Sigmoid colon (tissue), 7 donors: ENCODE results near the gene STARD9. TPM values are rescaled to one million over a fixed set of nuclear protein-coding genes. Genes with fewer than 3 reads are reported as not detected.

Source experiments
- DNase-seq: peaks from one replicate; pipeline ENCODE4 v3.0.0-alpha.2; 2019
- H3K27ac ChIP-seq, 4 donors: fragments of 200-600 bp; sonication (generic); one replicate each; pipeline ENCODE4 v1.5.1; 2016 to 2019; ENCODE audit warnings: mild to moderate bottlenecking in 1 of 4
- H3K27me3 ChIP-seq, 3 donors: fragments of 200-600 bp; sonication (generic); one replicate each; pipeline ENCODE4 v1.5.1; 2019; ENCODE audit warnings: mild to moderate bottlenecking in 1 of 3
- H3K36me3 ChIP-seq, 4 donors: fragments of 200-600 bp; sonication (generic); one replicate each; pipeline ENCODE4 v1.5.1; 2016 to 2019
- H3K4me1 ChIP-seq, 4 donors: fragments of 200-600 bp; sonication (generic); one replicate each; pipeline ENCODE4 v1.5.1; 2017 to 2019
- H3K4me3 ChIP-seq, 4 donors: fragments of 200-600 bp; sonication (generic); one replicate each; pipeline ENCODE4 v1.5.1; 2017 to 2019; ENCODE audit warnings: mild to moderate bottlenecking in 2 of 4, moderate library complexity in 1 of 4
- H3K9me3 ChIP-seq, 4 donors: fragments of 200-600 bp in 3 of 4; sonication (generic) in 3 of 4; one replicate each; pipeline versions ENCODE4 v1.5.1 to v1.6.1; 2013 to 2019
- EP300 ChIP-seq, 4 donors: sonication (generic); formaldehyde crosslinking; IDR thresholded peaks; one replicate each; pipeline ENCODE4 v1.6.1; 2017; ENCODE audit warnings: antibody characterized with exemption in 4 of 4
- POLR2A ChIP-seq, 2 donors: fragments of 450-650 bp; IDR thresholded peaks; one replicate each; pipeline ENCODE4 v1.6.1; 2016; ENCODE audit warnings: antibody characterized with exemption in 2 of 2, mild to moderate bottlenecking in 2 of 2, moderate library complexity in 2 of 2
- POLR2AphosphoS5 ChIP-seq, 4 donors: sonication (generic); formaldehyde crosslinking; IDR thresholded peaks; one replicate each; pipeline ENCODE4 v1.6.1; 2017; ENCODE audit warnings: antibody characterized with exemption in 4 of 4
- WGBS, 2 donors: extraction: QIAGEN DNeasy Blood & Tissue Kit; methylation state at CpG; one replicate each; pipeline ENCODE4 v1.1.7; 2013; 5-methylcytosine and 5-hydroxymethylcytosine counted together
- intact Hi-C: fragments of 100-400 bp; cut with DNase I; formaldehyde crosslinking; loops from one replicate; pipeline ENCODE4 v1.15.1; 2023
- polyA plus RNA-seq, 3 donors: library from polyadenylated mRNA; stranded (reverse); fragments of 200-250 nt; gene quantifications; one replicate each; pipeline ENCODE4 v1.2.3, GENCODE V29; 2013
- total RNA-seq, 4 donors: library from RNA; depleted of rRNA; stranded (reverse); fragments of >200 nt; gene quantifications; one replicate each; pipeline ENCODE4 v1.1.0, GENCODE V29; 2016
- TF ChIP-seq, protein P1 (sequence below), 4 experiments: fragments of 450-650 bp in 3 of 4; fragments of 200-600 bp in 1 of 4; IDR thresholded peaks; one replicate each; pipeline ENCODE4 v1.5.1; 2016 to 2019; ENCODE audit warnings: antibody characterized with exemption in 4 of 4, mild to moderate bottlenecking in 3 of 4, moderate library complexity in 2 of 4
- donor health status: healthy with polysubstance abuse.
- donor health status: Bipolar disorder and iron deficiency.
- donor health status: healthy.

STARD9 gene
- total and polyA plus RNA-seq, 7 donors = 0.60 to 125 (median 36.4) TPM

DNA sequence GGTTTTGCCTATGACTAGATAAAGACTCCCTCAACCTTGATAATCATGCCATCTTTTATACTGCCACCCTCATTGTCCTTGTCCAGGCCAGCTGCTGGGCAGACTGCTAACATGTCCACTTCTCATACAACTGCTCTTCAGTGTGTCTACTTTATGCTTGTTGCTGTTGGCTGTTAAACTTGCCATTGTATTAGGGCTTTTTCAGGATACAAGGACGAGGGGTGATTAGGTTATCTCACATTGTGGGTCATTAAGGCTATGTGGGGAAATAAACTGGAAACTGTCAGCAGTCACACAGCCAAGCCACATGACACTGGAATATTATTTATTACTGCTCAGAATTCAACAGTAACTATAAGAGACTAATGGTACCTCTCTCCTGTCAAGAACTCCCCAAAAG lies 36.1 kb downstream of the STARD9 start:
- TF ChIP-seq POLR2AphosphoS5 (IDR thresholded peaks at IDR 0.05) = no peak
- no peak for TF ChIP-seq EP300 (IDR thresholded peaks at IDR 0.05)
- TF ChIP-seq, protein P1, sequence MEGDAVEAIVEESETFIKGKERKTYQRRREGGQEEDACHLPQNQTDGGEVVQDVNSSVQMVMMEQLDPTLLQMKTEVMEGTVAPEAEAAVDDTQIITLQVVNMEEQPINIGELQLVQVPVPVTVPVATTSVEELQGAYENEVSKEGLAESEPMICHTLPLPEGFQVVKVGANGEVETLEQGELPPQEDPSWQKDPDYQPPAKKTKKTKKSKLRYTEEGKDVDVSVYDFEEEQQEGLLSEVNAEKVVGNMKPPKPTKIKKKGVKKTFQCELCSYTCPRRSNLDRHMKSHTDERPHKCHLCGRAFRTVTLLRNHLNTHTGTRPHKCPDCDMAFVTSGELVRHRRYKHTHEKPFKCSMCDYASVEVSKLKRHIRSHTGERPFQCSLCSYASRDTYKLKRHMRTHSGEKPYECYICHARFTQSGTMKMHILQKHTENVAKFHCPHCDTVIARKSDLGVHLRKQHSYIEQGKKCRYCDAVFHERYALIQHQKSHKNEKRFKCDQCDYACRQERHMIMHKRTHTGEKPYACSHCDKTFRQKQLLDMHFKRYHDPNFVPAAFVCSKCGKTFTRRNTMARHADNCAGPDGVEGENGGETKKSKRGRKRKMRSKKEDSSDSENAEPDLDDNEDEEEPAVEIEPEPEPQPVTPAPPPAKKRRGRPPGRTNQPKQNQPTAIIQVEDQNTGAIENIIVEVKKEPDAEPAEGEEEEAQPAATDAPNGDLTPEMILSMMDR (IDR thresholded peaks at IDR 0.05) = no peak
- Histone ChIP-seq H3K36me3 (peaks cover 0 to 5% (median 0%) of the 10 kb centered on the region in 4 donors), H3K9me3 (no peaks in the 10 kb centered on the region), H3K27me3 (no peaks in the 10 kb centered on the region), H3K27ac (no peak overlapping the region), H3K4me3 (no peak overlapping the region), H3K4me1 (peaks cover 0 to 37% (median 21%) of the 10 kb centered on the region in 4 donors)
- DNase-seq = no peak
- intact Hi-C loops = no loop called here
- 85 to 88% methylated on average over 1 of the region's 1 CpG for WGBS, 2 donors

- Histone ChIP-seq H3K36me3 (peaks cover 0 to under 1% (median 0%) of the 10 kb centered on the region in 4 donors), H3K4me3 (no peak overlapping the region), H3K9me3 (no peaks in the 10 kb centered on the region), H3K27me3 (no peaks in the 10 kb centered on the region), H3K4me1 (peaks cover 0 to 45% (median 20%) of the 10 kb centered on the region in 4 donors), H3K27ac (no peak overlapping the region)
- TF ChIP-seq POLR2A (IDR thresholded peaks at IDR 0.05) (no peak), EP300 (IDR thresholded peaks at IDR 0.05) (no peak), POLR2AphosphoS5 (IDR thresholded peaks at IDR 0.05) (no peak)
- TF ChIP-seq, protein P1 (IDR thresholded peaks at IDR 0.05) = no peak
- no peak for DNase-seq
- WGBS, 2 donors = 91 to 93% methylated on average over 8 of the region's 8 CpGs
- intact Hi-C loops = no loop called here
Measured at GRCh38 chr15:42612367-42612912, 37.0 kb downstream of the STARD9 start.

- no peak overlapping the region for H3K27ac ChIP-seq
- H3K4me3 ChIP-seq = no peak overlapping the region
- H3K4me1 ChIP-seq = peaks cover 0 to 19% (median 4%) of the 10 kb centered on the region in 4 donors
- WGBS, 2 donors = 49 to 52% methylated on average over 2 of the region's 2 CpGs
- TF ChIP-seq POLR2AphosphoS5 (IDR thresholded peaks at IDR 0.05) (no peak), EP300 (IDR thresholded peaks at IDR 0.05) (no peak), POLR2A (IDR thresholded peaks at IDR 0.05) (no peak)
- TF ChIP-seq, protein P1 (IDR thresholded peaks at IDR 0.05) = no peak
- no peak for DNase-seq
- intact Hi-C loops = no loop called here
- H3K27me3 ChIP-seq = no peaks in the 10 kb centered on the region
- no peaks in the 10 kb centered on the region for H3K9me3 ChIP-seq
- peaks cover 0 to 11% (median 6%) of the 10 kb centered on the region in 4 donors for H3K36me3 ChIP-seq
Measured at GRCh38 chr15:42616107-42616506, 40.7 kb downstream of the STARD9 start.

GRCh38 chr15:42619656-42620371 lies 44.4 kb downstream of the STARD9 start:
- no peak for DNase-seq
- no peaks in the 10 kb centered on the region for H3K27me3 ChIP-seq
- no peak overlapping the region for H3K4me3 ChIP-seq
- intact Hi-C loops = no loop called here
- no peak overlapping the region for H3K27ac ChIP-seq
- 90 to 94% methylated on average over 4 of the region's 4 CpGs for WGBS, 2 donors
- peaks cover 0 to 11% (median 6%) of the 10 kb centered on the region in 4 donors for H3K36me3 ChIP-seq
- peaks cover 0 to 35% (median 12%) of the 10 kb centered on the region in 4 donors for H3K4me1 ChIP-seq
- no peaks in the 10 kb centered on the region for H3K9me3 ChIP-seq
- no peak for TF ChIP-seq POLR2A (IDR thresholded peaks at IDR 0.05)
- no peak for TF ChIP-seq POLR2AphosphoS5 (IDR thresholded peaks at IDR 0.05)
- no peak for TF ChIP-seq EP300 (IDR thresholded peaks at IDR 0.05)
- TF ChIP-seq, protein P1 (IDR thresholded peaks at IDR 0.05) = no peak
